GM13977 (cell line): ENCODE data around the gene SLC25A38.

Source experiments
- DNase-seq: peaks from one replicate; pipeline ENCODE4 v3.0.0; 2012; ENCODE audit warnings: low spot score
- CTCF ChIP-seq: IDR thresholded peaks from 2 replicates; pipeline ENCODE4 v1.5.1; 2012; ENCODE audit warnings: mild to moderate bottlenecking, control low read depth; ENCODE audit not compliant: insufficient read depth; ENCODE audit errors: extremely low read depth, missing control alignments
- in situ Hi-C: fragments of 300-500 bp; cut with MboI; formaldehyde crosslinking; loops from one replicate; pipeline ENCODE4 v1.12.0; 2022; ENCODE audit warnings: low sequenced_read_pairs, low pct_unique_long_range_greater_than_20kb, mixed read lengths, inconsistent platforms; ENCODE audit not compliant: unreplicated experiment

The SLC25A38 gene

DNA sequence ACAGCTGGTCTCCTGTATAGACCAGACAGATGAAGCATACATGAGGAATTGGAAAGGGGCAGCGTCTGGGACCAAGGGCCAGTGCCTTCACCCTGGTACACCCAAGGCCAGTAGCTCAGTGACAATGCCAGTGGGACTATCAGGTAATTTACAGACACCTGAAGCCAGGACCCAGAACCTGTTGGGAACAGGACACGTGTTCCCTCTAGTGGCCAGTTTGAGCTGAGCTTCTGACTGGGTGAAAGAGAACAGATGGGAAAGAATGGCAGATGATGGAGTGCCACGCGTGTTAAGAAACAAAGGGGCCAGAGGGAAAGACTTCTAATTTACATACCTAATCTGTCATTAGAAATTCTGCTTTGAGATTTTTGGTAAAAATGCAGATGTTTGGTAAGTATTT is 5.1 kb upstream of the SLC25A38 start:
- in situ Hi-C loops = loop anchor here (25.0 kb wide), 1 partner anchor 191 kb away; the partner anchor contains the start of gene XIRP1
- peak; percentile 63 for DNase-seq
- peak; percentile 90 for TF ChIP-seq CTCF

DNA sequence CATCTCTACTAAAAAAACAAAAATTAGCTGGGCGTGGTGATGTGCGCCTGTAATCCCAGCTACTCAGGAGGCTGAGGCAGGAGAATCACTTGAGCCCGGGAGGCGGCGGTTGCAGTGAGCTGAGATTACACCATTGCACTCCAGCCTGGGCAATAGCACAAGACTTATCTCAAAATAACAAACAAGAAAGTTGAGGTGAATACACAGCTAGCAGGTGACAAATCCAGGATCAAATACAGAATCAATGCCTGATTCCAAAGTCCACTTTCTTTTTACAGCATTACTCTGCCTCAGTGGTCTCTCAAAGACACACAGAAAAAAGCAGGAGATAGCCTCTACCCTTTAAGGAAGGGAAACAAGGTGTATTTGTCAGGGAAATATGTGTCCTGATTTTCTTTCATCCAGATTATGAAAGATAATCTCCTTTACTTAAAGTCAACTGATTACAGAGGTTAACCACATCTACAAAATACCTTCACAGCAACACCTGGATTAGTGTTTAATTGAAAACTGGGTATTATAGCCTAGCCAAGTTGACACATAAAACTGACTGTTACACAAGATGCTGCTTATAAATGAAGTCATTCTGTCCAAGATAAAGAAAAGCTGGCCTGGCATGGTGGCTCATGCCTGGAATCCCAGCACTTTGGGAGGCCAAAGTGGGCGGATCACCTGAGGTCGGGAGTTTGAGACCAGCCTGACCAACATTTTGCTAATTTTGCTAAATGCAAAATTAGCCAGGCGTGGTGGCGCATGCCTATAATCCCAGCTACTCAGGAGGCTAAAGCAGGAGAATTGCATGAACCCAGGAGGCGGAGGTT is 4.0 kb upstream of the SLC25A38 start:
- DNase-seq = no peak
- in situ Hi-C loops = loop anchor here (25.0 kb wide), 1 partner anchor 192 kb away; the partner anchor contains the start of gene XIRP1
- no peak for TF ChIP-seq CTCF

DNA sequence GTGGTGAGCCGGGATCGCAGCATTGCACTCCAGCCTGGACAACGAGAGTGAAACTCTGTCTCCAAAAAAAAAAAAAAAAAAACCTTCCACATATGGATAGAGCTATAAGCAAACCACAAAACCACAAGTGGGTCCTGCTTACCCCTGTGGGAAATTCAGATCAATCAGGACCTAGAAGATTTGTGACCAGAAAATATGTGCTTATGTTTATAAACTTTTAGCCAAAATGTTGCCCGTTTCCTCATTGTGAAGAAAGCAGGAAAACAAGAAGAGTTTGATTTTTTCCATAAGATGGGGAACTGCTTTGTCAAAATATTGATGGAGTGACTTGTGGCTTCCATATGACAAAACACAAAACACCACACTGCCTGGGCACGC is 3.4 kb upstream of the SLC25A38 start:
- in situ Hi-C loops = loop anchor here (25.0 kb wide), 1 partner anchor 192 kb away; the partner anchor contains the start of gene XIRP1

DNA sequence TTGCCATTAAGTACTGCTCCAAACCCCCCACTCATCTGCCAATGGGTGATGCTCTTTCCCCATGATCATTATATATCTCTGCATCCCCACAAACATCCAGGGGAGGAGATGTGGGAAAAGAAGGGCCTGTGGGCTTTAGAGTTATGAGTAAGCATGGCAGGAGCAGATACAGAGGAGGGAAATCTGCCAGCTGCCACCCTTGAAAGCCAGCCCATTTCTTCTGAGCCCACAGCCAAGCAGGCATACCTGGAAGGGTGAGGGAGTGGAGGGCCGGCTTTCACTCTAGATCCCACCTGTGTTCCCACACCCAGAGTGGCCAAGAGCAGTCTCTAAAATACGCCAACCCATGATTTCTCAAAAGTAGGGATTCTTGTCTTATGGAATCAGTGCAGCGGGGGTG is 1.7 kb upstream of the SLC25A38 start:
- in situ Hi-C loops = loop anchor here (25.0 kb wide), 1 partner anchor 194 kb away; the partner anchor contains the start of gene XIRP1
- no peak for TF ChIP-seq CTCF
- no peak for DNase-seq

More for the DNA sequence above, 3.4 kb upstream of the SLC25A38 start:
- no peak for TF ChIP-seq CTCF
- no peak for DNase-seq

GRCh38 chr3:39383881-39384664 is 903 bp downstream of the SLC25A38 start:
- no peak for TF ChIP-seq CTCF
- in situ Hi-C loops = loop anchor here (25.0 kb wide), 1 partner anchor 197 kb away; the partner anchor contains the start of gene XIRP1
- peak; percentile 97 for DNase-seq

DNA sequence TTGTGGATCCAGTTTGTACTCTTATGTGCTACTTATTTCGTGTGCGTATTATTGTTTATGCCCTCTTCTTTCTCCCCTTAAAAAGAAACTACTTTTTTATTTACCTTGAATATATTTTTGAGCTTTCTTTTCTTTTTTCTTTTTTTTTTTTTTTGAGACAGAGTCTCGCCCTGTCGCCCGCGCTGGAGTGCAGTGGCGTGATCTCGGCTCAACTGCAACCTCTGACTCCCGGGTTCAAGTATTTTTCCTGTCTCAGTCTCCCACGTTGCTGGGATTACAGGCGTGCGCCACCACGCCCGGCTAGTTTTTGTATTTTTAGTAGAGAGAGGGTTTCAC is 1.5 kb downstream of the SLC25A38 start:
- in situ Hi-C loops = loop anchor here (25.0 kb wide), 1 partner anchor 197 kb away; the partner anchor contains the start of gene XIRP1
- TF ChIP-seq CTCF = no peak

More for the DNA sequence above, 1.5 kb downstream of the SLC25A38 start:
- DNase-seq = no peak
